ENCODE results near the gene GNB3.
"Not testable (repeated sequence)": the region's sequence is repeated elsewhere in the genome, so short reads cannot be mapped to it uniquely, and the experiment has no call there.

GNB3 gene

GRCh38 chr12:6883252-6883651, 42.5 kb downstream of the GNB3 start:
- DNase-seq (ENCODE audit: low read depth in 2 of 2) = no peak

- no peak for DNase-seq (ENCODE audit: low read depth in 2 of 2)
Observed at GRCh38 chr12:6883683-6884082, 43.0 kb downstream of the GNB3 start.

GRCh38 chr12:6884539-6884938, 43.8 kb downstream of the GNB3 start:
- no peak for DNase-seq (ENCODE audit: low read depth in 2 of 2)

GRCh38 chr12:6886206-6886999, 45.7 kb downstream of the GNB3 start:
- not testable (repeated sequence) for DNase-seq (ENCODE audit: low read depth in 2 of 2)

- no peak for DNase-seq (ENCODE audit: low read depth in 2 of 2)
Observed at GRCh38 chr12:6887460-6887859, 46.7 kb downstream of the GNB3 start.

GRCh38 chr12:6888360-6888759, 47.6 kb downstream of the GNB3 start:
- DNase-seq (ENCODE audit: low read depth in 2 of 2) = no peak

- DNase-seq (ENCODE audit: low read depth in 2 of 2) = not testable (repeated sequence)
Observed at GRCh38 chr12:6888794-6889193, 48.1 kb downstream of the GNB3 start.

- not testable (repeated sequence) for DNase-seq (ENCODE audit: low read depth in 2 of 2)
Observed at GRCh38 chr12:6889775-6890573, 49.2 kb downstream of the GNB3 start.

- peak; percentile 95 to 99 for DNase-seq (ENCODE audit: low read depth in 2 of 2)
Observed at GRCh38 chr12:6890789-6891645, 50.3 kb downstream of the GNB3 start.

GRCh38 chr12:6891646-6892001, 50.9 kb downstream of the GNB3 start:
- DNase-seq (ENCODE audit: low read depth in 2 of 2) = no peak

GRCh38 chr12:6892683-6893082, 52.0 kb downstream of the GNB3 start:
- not testable (repeated sequence) for DNase-seq (ENCODE audit: low read depth in 2 of 2)

- DNase-seq (ENCODE audit: low read depth in 2 of 2) = no peak
Observed at GRCh38 chr12:6894321-6894720, 53.6 kb downstream of the GNB3 start.
